Testis (tissue), 2 donors: ENCODE data around the gene ATG12.

Source experiments
- CTCF ChIP-seq, 3 experiments: fragments of 450-650 bp in 2 of 3; fragments of 200-600 bp in 1 of 3; sonication (generic) in 1 of 3; IDR thresholded peaks; one replicate each; pipeline ENCODE4 v1.5.1; 2016 to 2019; ENCODE audit warnings: antibody characterized with exemption in 3 of 3, mild to moderate bottlenecking in 2 of 3, moderate library complexity in 1 of 3
- POLR2A ChIP-seq: fragments of 450-650 bp; IDR thresholded peaks from one replicate; pipeline ENCODE4 v1.6.1; 2017; ENCODE audit warnings: antibody characterized with exemption, mild to moderate bottlenecking, moderate library complexity

- TF ChIP-seq CTCF (IDR thresholded peaks at IDR 0.05) (no peak), POLR2A (no peak)
Observed at GRCh38 chr5:115840873-115841272, 492 bp downstream of the ATG12 start.
